GM23248 (cell line): ENCODE data around the gene DPP6.

ENCODE experiments used
- EZH2 ChIP-seq: fragments of 200-600 bp; sonication (generic); IDR thresholded peaks from 2 replicates; pipeline ENCODE4 v1.6.1; 2018; ENCODE audit warnings: antibody characterized with exemption, mild to moderate bottlenecking; ENCODE audit not compliant: insufficient read depth, poor library complexity, severe bottlenecking
- EZH2phosphoT487 ChIP-seq: fragments of 200-600 bp; sonication (generic); IDR thresholded peaks from 2 replicates; pipeline ENCODE4 v1.6.1; 2018; ENCODE audit warnings: antibody characterized with exemption, moderate library complexity, mild to moderate bottlenecking, low read depth; ENCODE audit not compliant: insufficient read depth

DNA sequence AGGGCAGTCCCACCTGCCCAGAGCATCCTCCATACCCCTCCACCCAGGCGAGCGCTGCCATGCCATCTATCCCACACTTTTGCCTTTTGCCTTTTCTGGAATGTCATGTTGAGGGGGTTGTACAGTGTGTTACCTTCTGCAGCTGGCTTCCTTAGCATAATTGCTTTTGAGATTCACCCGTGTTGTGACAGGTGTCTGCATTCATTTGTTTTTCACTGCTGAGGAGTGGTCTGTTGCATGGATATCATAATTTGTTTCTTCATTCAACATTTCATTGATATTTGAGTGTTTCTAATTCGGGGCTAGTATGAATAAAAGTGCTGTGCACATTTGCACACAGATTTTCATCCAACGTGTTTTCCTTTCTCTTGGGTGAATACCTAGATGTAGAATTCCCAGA is 596.8 kb downstream of the DPP6 start:
- TF ChIP-seq EZH2 = no peak
- TF ChIP-seq EZH2phosphoT487 = no peak
